HepG2 (cell line): Measurements from ENCODE around the gene TTC4. TPM values are rescaled to one million over a fixed set of nuclear protein-coding genes. Genes with fewer than 3 reads are reported as not detected.

Experiments used
- ATAC-seq: fragments of 200-7000 bp; cut with Tn5 transposase; 3 replicates; pipeline ENCODE4 v1.9.1; 2020; ENCODE audit warnings: mild to moderate bottlenecking, moderate library complexity
- BruUV-seq: library from RNA; stranded (reverse); fragments of 400-500 nt; replicated peaks from 2 replicates; lab custom pipeline; 2021; lab: Mats Ljungman, UMichigan
- CTCF ChIA-PET: fragments of 300-600 bp; formaldehyde crosslinking; extraction: SDS; loops from one replicate; lab custom pipeline; 2021; ENCODE audit warnings: low total read pairs, inconsistent platforms, low intra/inter-chr PET ratio; lab: Yijun Ruan, JAX
- POLR2A ChIA-PET: fragments of 350-600 bp; sonication (Branson Sonifier 250); formaldehyde crosslinking; loops from one replicate; lab custom pipeline; 2020; ENCODE audit warnings: antibody characterized with exemption, inconsistent platforms; lab: Yijun Ruan, JAX
- DNase-seq: peaks from one replicate; pipeline ENCODE4 v3.0.0-alpha.2; 2015; ENCODE audit warnings: low spot score
- FAIRE-seq: peaks from 3 replicates; lab custom pipeline; 2011; peaks lifted over from hg19 to GRCh38; lab: Jason Lieb, UNC
- H2AFZ ChIP-seq: one replicate; pipeline ENCODE4 v1.6.1; 2011; ENCODE audit warnings: low read length, inconsistent platforms
- H3K27ac ChIP-seq: fragments of 300-600 bp; 3 replicates; pipeline ENCODE4 v1.8.0; 2011; ENCODE audit warnings: mixed run types, mild to moderate bottlenecking, mixed read lengths, low read length, inconsistent platforms; ENCODE audit not compliant: insufficient read depth; ENCODE audit errors: extremely low read length
- H3K27me3 ChIP-seq, 2 experiments: fragments of 200-600 bp in 1 of 2; 2 replicates in 1 of 2; 3 replicates in 1 of 2; pipeline versions ENCODE4 v1.6.0 to v1.8.0; 2011; ENCODE audit warnings: low read length in 2 of 2, mild to moderate bottlenecking in 2 of 2, moderate library complexity in 2 of 2, inconsistent platforms in 1 of 2; ENCODE audit not compliant: insufficient read depth in 2 of 2, control insufficient read depth in 1 of 2
- H3K36me3 ChIP-seq, 2 experiments: fragments of 200-600 bp in 1 of 2; replicated peaks in 1 of 2; 2 replicates in 1 of 2; 3 replicates in 1 of 2; pipeline versions ENCODE4 v1.5.1 to v1.8.0; 2011; ENCODE audit warnings: low read length in 2 of 2, inconsistent platforms in 1 of 2; ENCODE audit not compliant: insufficient read depth in 2 of 2, control insufficient read depth in 1 of 2
- H3K4me1 ChIP-seq: 2 replicates; pipeline ENCODE4 v1.5.1; 2012; ENCODE audit warnings: low read length, inconsistent platforms; ENCODE audit not compliant: insufficient read depth
- H3K4me2 ChIP-seq: 2 replicates; pipeline ENCODE4 v1.6.0; 2011; ENCODE audit warnings: low read depth, low read length, inconsistent platforms
- H3K4me3 ChIP-seq, 3 experiments: fragments of 200-600 bp in 1 of 3; sonication (generic), shearing (Covaris generic) in 1 of 3; replicated peaks in 1 of 3; 2 replicates each; pipeline ENCODE4 v1.5.1; 2011 to 2016; ENCODE audit warnings: low read length in 3 of 3, inconsistent platforms in 2 of 3, low read depth in 2 of 3, mild to moderate bottlenecking in 2 of 3, control low read depth in 1 of 3, mixed read lengths in 1 of 3; ENCODE audit not compliant: insufficient read depth in 1 of 3
- H3K79me2 ChIP-seq: one replicate; pipeline ENCODE4 v1.6.1; 2011; ENCODE audit warnings: low read length, inconsistent platforms; ENCODE audit not compliant: insufficient read depth
- H3K9ac ChIP-seq: 2 replicates; pipeline ENCODE4 v1.6.0; 2011; ENCODE audit warnings: mild to moderate bottlenecking, low read depth, low read length, inconsistent platforms; ENCODE audit not compliant: insufficient read depth
- H3K9me3 ChIP-seq: 2 replicates; pipeline ENCODE4 v1.5.1; 2012; ENCODE audit warnings: mild to moderate bottlenecking, low read length
- H4K20me1 ChIP-seq: 2 replicates; pipeline ENCODE4 v1.6.0; 2011; ENCODE audit warnings: inconsistent platforms, mild to moderate bottlenecking, low read length, moderate library complexity; ENCODE audit not compliant: insufficient read depth
- KIAA2018 ChIP-seq: sonication (generic); formaldehyde crosslinking; IDR thresholded peaks from 2 replicates; pipeline ENCODE4 v1.5.0; 2020; ENCODE audit warnings: mild to moderate bottlenecking, missing genetic modification reagents, borderline replicate concordance
- KLF16 ChIP-seq, 2 experiments: sonication (generic) in 1 of 2; formaldehyde crosslinking in 1 of 2; IDR thresholded peaks; 2 replicates each; pipeline versions ENCODE4 v1.6.1 to v1.8.0; 2016 to 2023; ENCODE audit warnings: missing genetic modification reagents in 2 of 2, missing compliant biosample characterization in 1 of 2
- ZBTB26 ChIP-seq: IDR thresholded peaks from 2 replicates; pipeline ENCODE4 v1.6.1; 2016; ENCODE audit warnings: missing compliant biosample characterization, missing genetic modification reagents, borderline replicate concordance
- ZNF747 ChIP-seq: sonication (generic); formaldehyde crosslinking; IDR thresholded peaks from 2 replicates; pipeline ENCODE4 v1.8.1; 2023; ENCODE audit warnings: missing genetic modification reagents, mild to moderate bottlenecking, borderline replicate concordance
- ZNF772 ChIP-seq: sonication (generic); formaldehyde crosslinking; IDR thresholded peaks from 2 replicates; pipeline ENCODE4 v1.5.0; 2020; ENCODE audit warnings: mild to moderate bottlenecking, missing genetic modification reagents
- WGBS: methylation state at CpG from one replicate; pipeline ENCODE4 v1.1.6; 2017; ENCODE audit warnings: low lambda C conversion rate; 5-methylcytosine and 5-hydroxymethylcytosine counted together
- in situ Hi-C: cut with HindIII; loops from 2 replicates; pipeline ENCODE4 v1.10.0; 2017; ENCODE audit warnings: low pct_unique_long_range_greater_than_20kb; ENCODE audit not compliant: extremely low pct_ligation_motif_present
- intact Hi-C: fragments of 100-400 bp; cut with micrococcal nuclease; formaldehyde crosslinking; loops from one replicate; pipeline ENCODE4 v1.10.0; 2022; ENCODE audit not compliant: unreplicated experiment
- polyA plus RNA-seq, 8 experiments: library from polyadenylated mRNA; depleted of rRNA in 3 of 8; stranded (reverse) in 7 of 8; unstranded in 1 of 8; fragments of >200 nt; fragmentation: Illumina TruSeq in 4 of 8; extraction: Trizol in 4 of 8; gene quantifications; 2 replicates each; pipeline versions ENCODE4 v1.2.1 to v1.2.3, GENCODE V29; 2011 to 2016; ENCODE audit warnings: low read depth in 4 of 8, missing spikeins in 1 of 8, mixed read lengths in 1 of 8; ENCODE audit not compliant: insufficient read depth in 1 of 8
- total RNA-seq, 5 experiments: library from RNA; depleted of rRNA; stranded (reverse); fragments of >200 nt; fragmentation: Illumina TruSeq; extraction: Trizol; gene quantifications; 2 replicates each; pipeline ENCODE4 v1.2.3, GENCODE V29; 2016; ENCODE audit warnings: low read depth in 1 of 5
- TF ChIP-seq, protein P1 (sequence below): sonication (generic); formaldehyde crosslinking; IDR thresholded peaks from 2 replicates; pipeline ENCODE4 v1.4.0; 2020; ENCODE audit warnings: missing genetic modification reagents, borderline replicate concordance

TTC4 gene
- total and polyA plus RNA-seq, 2 of the 13 experiments (the other 11 are each of a cell fraction or from before 2014, with no cell fraction given): 13.1 to 24.7 TPM

- WGBS: under 1% methylated on average over 19 of the region's 57 CpGs
- peak; percentile 97 for FAIRE-seq
- TF ChIP-seq KIAA2018 (CRISPR knock-in tag) (no peak), ZNF772 (peak; percentile 65; the same call in 1 of the 2 replicates), KLF16 (CRISPR knock-in tag; IDR thresholded peaks at IDR 0.05) (peak in 1 of 2 experiments; percentile 49; a peak in 1 of 4 replicates), ZBTB26 (CRISPR knock-in tag) (peak; percentile 62; the same call in 1 of the 2 replicates), ZNF747 (CRISPR knock-in tag) (peak; percentile 37; the same call in 1 of the 2 replicates)
- TF ChIP-seq, protein P1, sequence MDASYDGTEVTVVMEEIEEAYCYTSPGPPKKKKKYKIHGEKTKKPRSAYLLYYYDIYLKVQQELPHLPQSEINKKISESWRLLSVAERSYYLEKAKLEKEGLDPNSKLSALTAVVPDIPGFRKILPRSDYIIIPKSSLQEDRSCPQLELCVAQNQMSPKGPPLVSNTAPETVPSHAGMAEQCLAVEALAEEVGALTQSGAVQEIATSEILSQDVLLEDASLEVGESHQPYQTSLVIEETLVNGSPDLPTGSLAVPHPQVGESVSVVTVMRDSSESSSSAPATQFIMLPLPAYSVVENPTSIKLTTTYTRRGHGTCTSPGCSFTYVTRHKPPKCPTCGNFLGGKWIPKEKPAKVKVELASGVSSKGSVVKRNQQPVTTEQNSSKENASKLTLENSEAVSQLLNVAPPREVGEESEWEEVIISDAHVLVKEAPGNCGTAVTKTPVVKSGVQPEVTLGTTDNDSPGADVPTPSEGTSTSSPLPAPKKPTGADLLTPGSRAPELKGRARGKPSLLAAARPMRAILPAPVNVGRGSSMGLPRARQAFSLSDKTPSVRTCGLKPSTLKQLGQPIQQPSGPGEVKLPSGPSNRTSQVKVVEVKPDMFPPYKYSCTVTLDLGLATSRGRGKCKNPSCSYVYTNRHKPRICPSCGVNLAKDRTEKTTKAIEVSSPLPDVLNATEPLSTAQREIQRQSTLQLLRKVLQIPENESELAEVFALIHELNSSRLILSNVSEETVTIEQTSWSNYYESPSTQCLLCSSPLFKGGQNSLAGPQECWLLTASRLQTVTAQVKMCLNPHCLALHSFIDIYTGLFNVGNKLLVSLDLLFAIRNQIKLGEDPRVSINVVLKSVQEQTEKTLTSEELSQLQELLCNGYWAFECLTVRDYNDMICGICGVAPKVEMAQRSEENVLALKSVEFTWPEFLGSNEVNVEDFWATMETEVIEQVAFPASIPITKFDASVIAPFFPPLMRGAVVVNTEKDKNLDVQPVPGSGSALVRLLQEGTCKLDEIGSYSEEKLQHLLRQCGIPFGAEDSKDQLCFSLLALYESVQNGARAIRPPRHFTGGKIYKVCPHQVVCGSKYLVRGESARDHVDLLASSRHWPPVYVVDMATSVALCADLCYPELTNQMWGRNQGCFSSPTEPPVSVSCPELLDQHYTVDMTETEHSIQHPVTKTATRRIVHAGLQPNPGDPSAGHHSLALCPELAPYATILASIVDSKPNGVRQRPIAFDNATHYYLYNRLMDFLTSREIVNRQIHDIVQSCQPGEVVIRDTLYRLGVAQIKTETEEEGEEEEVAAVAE (CRISPR knock-in tag): peak; percentile 61; the same call in 1 of the 2 replicates
Observed at GRCh38 chr1:54764133-54764921, 48.7 kb downstream of the TTC4 start, which contains the start of gene PARS2. Gene PARS2 (minus strand): TSS chr1:54764523. CDS start chr1:54759161, 5,362 bp downstream.

More at GRCh38 chr1:54764133-54764921, 48.7 kb downstream of the TTC4 start, which contains the start of gene PARS2:
- ATAC-seq (peak; percentile 94), DNase-seq (peak; percentile 99)
- no peaks in the 10 kb centered on the region for H3K27me3 ChIP-seq
- in situ Hi-C loops (no loop called here), intact Hi-C loops (loop anchor here (2.0 kb wide), 1 partner anchor 30 kb away; no protein-coding TSS in a partner anchor)
- H3K9me3 ChIP-seq: no peaks in the 10 kb centered on the region
- ChIA-PET POLR2A (interaction anchor here (1.0 kb wide), 1 partner anchor 49 kb away, joined by 3 read pairs; the partner anchor contains the start of gene TTC4), CTCF (no interaction called here)
- peaks cover 14% of the 10 kb centered on the region for H3K79me2 ChIP-seq
- peaks cover 24% of the 10 kb centered on the region for H3K4me1 ChIP-seq
- H3K4me3 ChIP-seq: peak within 1 kb of the TSS; percentile 77 to 94 (median 88)
- peak within 1 kb of the TSS; percentile 84 for H3K27ac ChIP-seq
- peak within 1 kb of the TSS; percentile 92 for H3K9ac ChIP-seq
- peak within 1 kb of the TSS; percentile 43 for H2AFZ ChIP-seq
- no peaks in the 10 kb centered on the region for H4K20me1 ChIP-seq
- H3K36me3 ChIP-seq: no peaks in the 10 kb centered on the region
- no TSS peak for BruUV-seq
- H3K4me2 ChIP-seq: peak within 1 kb of the TSS; percentile 79
